ENCODE measurements around the gene ZNF391.
"Not testable (repeated sequence)": the region's sequence is repeated elsewhere in the genome, so short reads cannot be mapped to it uniquely, and the experiment has no call there.

Gene ZNF391

GRCh38 chr6:27422651-27423332, 34.2 kb downstream of the ZNF391 start:
- Histone ChIP-seq H3K9me3 (ENCODE audit: control insufficient read depth, insufficient read depth, low read depth, low read length) (no peaks in the 10 kb centered on the region), H3K27ac (ENCODE audit: extremely low read depth, low read depth, low read length) (no peak overlapping the region), H3K4me1 (ENCODE audit: control insufficient read depth, insufficient read depth, low read length) (no peaks in the 10 kb centered on the region), H3K36me3 (ENCODE audit: control insufficient read depth in 2 of 2, insufficient read depth in 1 of 2, low read length in 2 of 2) (no peaks in the 10 kb centered on the region), H3K4me3 (ENCODE audit: low read depth, low read length) (no peak overlapping the region)
- POLR2A ChIA-PET: no interaction called here
- TF ChIP-seq ZNF600 (tag by site-specific recombination; IDR thresholded peaks at IDR 0.05) (no peak), ZNF510 (tag by site-specific recombination; IDR thresholded peaks at IDR 0.05; ENCODE audit: insufficient replicate concordance) (no peak), KLF7 (tag by site-specific recombination; IDR thresholded peaks at IDR 0.05; ENCODE audit: borderline replicate concordance) (no peak), ZNF843 (tag by site-specific recombination; IDR thresholded peaks at IDR 0.05) (no peak), ZNF423 (tag by site-specific recombination; IDR thresholded peaks at IDR 0.05) (no peak), YY1 (tag by site-specific recombination; IDR thresholded peaks at IDR 0.05) (no peak), ZNF473 (tag by site-specific recombination; IDR thresholded peaks at IDR 0.05) (no peak), GLI4 (tag by site-specific recombination; IDR thresholded peaks at IDR 0.05) (no peak), ZNF571 (tag by site-specific recombination; IDR thresholded peaks at IDR 0.05) (no peak), ZNF514 (tag by site-specific recombination; IDR thresholded peaks at IDR 0.05) (no peak), ZNF175 (tag by site-specific recombination; IDR thresholded peaks at IDR 0.05) (no peak), ZNF426 (tag by site-specific recombination; IDR thresholded peaks at IDR 0.05) (no peak), ZFP3 (tag by site-specific recombination; IDR thresholded peaks at IDR 0.05; ENCODE audit: low read depth) (no peak), KLF9 (tag by site-specific recombination; IDR thresholded peaks at IDR 0.05; ENCODE audit: low read depth) (no peak), ZNF596 (tag by site-specific recombination; IDR thresholded peaks at IDR 0.05) (no peak)
- CTCF ChIA-PET: interaction anchor here (0.5 kb wide), 1 partner anchor 1324 kb away, joined by 3 read pairs; no protein-coding TSS in a partner anchor

- H3K9me3 ChIP-seq (ENCODE audit: control insufficient read depth, insufficient read depth, low read depth, low read length); POLR2A ChIA-PET; H3K4me1 ChIP-seq (ENCODE audit: control insufficient read depth, insufficient read depth, low read length); H3K36me3 ChIP-seq (ENCODE audit: control insufficient read depth in 2 of 2, insufficient read depth in 1 of 2, low read length in 2 of 2); H3K27ac ChIP-seq (ENCODE audit: extremely low read depth, low read depth, low read length); H3K4me3 ChIP-seq (ENCODE audit: low read depth, low read length); CTCF ChIA-PET: not testable (repeated sequence)
Measured at GRCh38 chr6:27424851-27425250, 36.3 kb downstream of the ZNF391 start.

GRCh38 chr6:27426045-27426620, 37.6 kb downstream of the ZNF391 start:
- ChIA-PET CTCF (interaction anchor here (0.6 kb wide), 1 partner anchor 117 kb away, joined by 3 read pairs; no protein-coding TSS in a partner anchor), POLR2A (no interaction called here)
- Histone ChIP-seq H3K9me3 (ENCODE audit: control insufficient read depth, insufficient read depth, low read depth, low read length) (no peaks in the 10 kb centered on the region), H3K27ac (ENCODE audit: extremely low read depth, low read depth, low read length) (no peak overlapping the region), H3K36me3 (ENCODE audit: control insufficient read depth in 2 of 2, insufficient read depth in 1 of 2, low read length in 2 of 2) (no peaks in the 10 kb centered on the region), H3K4me3 (ENCODE audit: low read depth, low read length) (no peak overlapping the region), H3K4me1 (ENCODE audit: control insufficient read depth, insufficient read depth, low read length) (no peaks in the 10 kb centered on the region)
- no peak for TF ChIP-seq GFI1B (tag by site-specific recombination; IDR thresholded peaks at IDR 0.05)
- no peak for TF ChIP-seq ZNF26 (tag by site-specific recombination; IDR thresholded peaks at IDR 0.05)
- TF ChIP-seq ZNF639 (tag by site-specific recombination; IDR thresholded peaks at IDR 0.05): no peak
- no peak for TF ChIP-seq ZNF366 (tag by site-specific recombination; conservative IDR thresholded peaks at IDR 0.05)
- no peak for TF ChIP-seq ZNF248 (tag by site-specific recombination; IDR thresholded peaks at IDR 0.05)
- no peak for TF ChIP-seq ZNF488 (tag by site-specific recombination; IDR thresholded peaks at IDR 0.05)
- TF ChIP-seq KLF16 (tag by site-specific recombination; IDR thresholded peaks at IDR 0.05): no peak
- no peak for TF ChIP-seq YY1 (tag by site-specific recombination; IDR thresholded peaks at IDR 0.05)
- peak; percentile 92 for TF ChIP-seq EGR2 (tag by site-specific recombination; IDR thresholded peaks at IDR 0.05; ENCODE audit: low read depth)

Data from HEK293 (cell line).